GM23338 (cell line): ENCODE data around the gene GATA5. TPM values are rescaled to one million over a fixed set of nuclear protein-coding genes. Genes with fewer than 3 reads are reported as not detected.

Experiments
- ATAC-seq: fragments of 200-7000 bp; cut with Tn5 transposase; 3 replicates; pipeline ENCODE4 v1.9.1; 2020
- DNase-seq: peaks from one replicate; pipeline ENCODE4 v3.0.0-alpha.2; 2015; ENCODE audit warnings: low spot score
- H2AFZ ChIP-seq: fragments of 200-600 bp; sonication (generic); 2 replicates; pipeline ENCODE4 v1.8.0; 2016; ENCODE audit warnings: antibody characterized with exemption, mild to moderate bottlenecking, moderate library complexity
- H3F3A ChIP-seq: fragments of 200-600 bp; sonication (generic); replicated peaks from 2 replicates; pipeline ENCODE4 v1.8.0; 2017; ENCODE audit warnings: antibody characterized with exemption, mixed run types, low read depth
- H3K27ac ChIP-seq: fragments of 200-600 bp; sonication (generic); 2 replicates; pipeline ENCODE4 v1.6.1; 2016; ENCODE audit warnings: low read depth
- H3K27me3 ChIP-seq: fragments of 200-600 bp; sonication (generic); 2 replicates; pipeline ENCODE4 v1.8.0; 2016; ENCODE audit warnings: mild to moderate bottlenecking, mixed run types, moderate library complexity; ENCODE audit not compliant: insufficient read depth
- H3K36me3 ChIP-seq: fragments of 200-600 bp; sonication (generic); 2 replicates; pipeline ENCODE4 v1.8.0; 2016; ENCODE audit warnings: mild to moderate bottlenecking; ENCODE audit not compliant: insufficient read depth
- H3K4me1 ChIP-seq: fragments of 200-600 bp; sonication (generic); 2 replicates; pipeline ENCODE4 v1.8.0; 2016; ENCODE audit warnings: mild to moderate bottlenecking, moderate library complexity; ENCODE audit not compliant: insufficient read depth
- H3K4me2 ChIP-seq: fragments of 200-600 bp; sonication (generic); 2 replicates; pipeline ENCODE4 v1.7.1; 2017; ENCODE audit warnings: mixed run types
- H3K4me3 ChIP-seq: fragments of 200-600 bp; sonication (generic); 2 replicates; pipeline ENCODE4 v1.6.1; 2016; ENCODE audit warnings: mixed run types
- H3K79me2 ChIP-seq: fragments of 200-600 bp; sonication (generic); replicated peaks from 2 replicates; pipeline ENCODE4 v1.8.0; 2017; ENCODE audit warnings: mild to moderate bottlenecking; ENCODE audit not compliant: insufficient read depth
- H3K9me2 ChIP-seq: fragments of 200-600 bp; sonication (generic); 2 replicates; pipeline ENCODE4 v1.8.0; 2017; ENCODE audit not compliant: insufficient read depth
- H4K20me1 ChIP-seq: fragments of 200-600 bp; sonication (generic); replicated peaks from 2 replicates; pipeline ENCODE4 v1.8.0; 2017; ENCODE audit warnings: mild to moderate bottlenecking; ENCODE audit not compliant: insufficient read depth
- H3K27ac Mint-ChIP-seq: 2 replicates; pipeline ENCODE4 v1.8.0; 2020; ENCODE audit warnings: inconsistent platforms, mild to moderate bottlenecking, moderate library complexity, mixed read lengths
- H3K27me3 Mint-ChIP-seq: 3 replicates; pipeline ENCODE4 v1.8.0; 2022; ENCODE audit warnings: low read depth, mild to moderate bottlenecking, moderate library complexity, mixed read lengths, inconsistent platforms; ENCODE audit not compliant: insufficient read depth, poor library complexity
- H3K36me3 Mint-ChIP-seq: 3 replicates; pipeline ENCODE4 v1.8.0; 2021; ENCODE audit warnings: low read depth, mild to moderate bottlenecking, inconsistent platforms, moderate library complexity, mixed read lengths
- H3K4me1 Mint-ChIP-seq: 3 replicates; pipeline ENCODE4 v1.8.0; 2020; ENCODE audit warnings: mild to moderate bottlenecking, inconsistent platforms, mixed read lengths
- H3K4me3 Mint-ChIP-seq: 3 replicates; pipeline ENCODE4 v1.8.0; 2021; ENCODE audit warnings: moderate library complexity, mild to moderate bottlenecking, inconsistent platforms, mixed read lengths
- H3K9me3 Mint-ChIP-seq: 3 replicates; pipeline ENCODE4 v1.8.0; 2020; ENCODE audit warnings: moderate library complexity, mild to moderate bottlenecking, inconsistent platforms, mixed read lengths
- CREB1 ChIP-seq: fragments of 250-450 bp; sonication (Bioruptor Pico); IDR thresholded peaks from 2 replicates; pipeline ENCODE4 v1.5.0; 2020; ENCODE audit warnings: low read depth, mild to moderate bottlenecking, moderate library complexity
- CTCF ChIP-seq, 2 experiments: fragments of 200-600 bp in 1 of 2; sonication (generic) in 1 of 2; conservative IDR thresholded peaks; 2 replicates each; pipeline versions ENCODE4 v1.5.1 to v1.6.1; 2016 to 2017; ENCODE audit warnings: antibody characterized with exemption in 2 of 2, low read depth in 2 of 2, mild to moderate bottlenecking in 2 of 2, moderate library complexity in 1 of 2
- ETS1 ChIP-seq: IDR thresholded peaks from 2 replicates; pipeline ENCODE4 v1.6.1; 2016; ENCODE audit warnings: antibody characterized with exemption
- EZH2 ChIP-seq: fragments of 200-600 bp; sonication (generic); IDR thresholded peaks from one replicate; pipeline ENCODE4 v1.8.0; 2017; ENCODE audit warnings: antibody characterized with exemption, mild to moderate bottlenecking, low read depth; ENCODE audit not compliant: unreplicated experiment
- EZH2phosphoT487 ChIP-seq: fragments of 200-600 bp; sonication (generic); IDR thresholded peaks from one replicate; pipeline ENCODE4 v1.8.1; 2018; ENCODE audit warnings: antibody characterized with exemption; ENCODE audit not compliant: unreplicated experiment
- JUNB ChIP-seq: IDR thresholded peaks from one replicate; pipeline ENCODE4 v1.6.1; 2016; ENCODE audit warnings: antibody characterized with exemption; ENCODE audit not compliant: unreplicated experiment
- NANOG ChIP-seq: IDR thresholded peaks from 2 replicates; pipeline ENCODE4 v1.6.1; 2016; ENCODE audit warnings: antibody characterized with exemption, borderline replicate concordance
- POLR2AphosphoS5 ChIP-seq: IDR thresholded peaks from 2 replicates; pipeline ENCODE4 v1.6.1; 2016; ENCODE audit warnings: antibody characterized with exemption, low read depth
- STAT1 ChIP-seq: IDR thresholded peaks from one replicate; pipeline ENCODE4 v1.6.1; 2016; ENCODE audit warnings: antibody characterized with exemption; ENCODE audit not compliant: unreplicated experiment
- ZNF114 ChIP-seq: fragments of 250-450 bp; sonication (Bioruptor Pico); IDR thresholded peaks from 2 replicates; pipeline ENCODE4 v1.5.0; 2020; ENCODE audit warnings: mild to moderate bottlenecking, moderate library complexity
- ZNF331 ChIP-seq: fragments of 250-450 bp; sonication (Bioruptor Pico); IDR thresholded peaks from 2 replicates; pipeline ENCODE4 v1.5.0; 2020; ENCODE audit warnings: low read depth, mild to moderate bottlenecking, moderate library complexity
- ZNF462 ChIP-seq: fragments of 250-450 bp; sonication (Bioruptor Pico); IDR thresholded peaks from 2 replicates; pipeline ENCODE4 v1.5.0; 2020; ENCODE audit warnings: mild to moderate bottlenecking, moderate library complexity
- polyA plus RNA-seq: library from polyadenylated mRNA; unstranded; fragments of >200 nt; fragmentation: Nextera tagmentation; extraction: Ambion mirVana; gene quantifications from 2 replicates; pipeline ENCODE4 v1.2.1, GENCODE V29; 2016
- total RNA-seq: library from RNA; depleted of rRNA; stranded (reverse); fragments of >200 nt; shearing (Covaris generic); gene quantifications from 2 replicates; pipeline ENCODE4 v1.2.3, GENCODE V29; 2014
- TF ChIP-seq, protein P1 (sequence below): IDR thresholded peaks from one replicate; pipeline ENCODE4 v1.6.1; 2018; ENCODE audit warnings: antibody characterized with exemption; ENCODE audit not compliant: unreplicated experiment

GATA5 gene
- total and polyA plus RNA-seq, 2 experiments from 2014 or later = 0.60 to 0.73 TPM

GRCh38 chr20:62517901-62518610, 42.3 kb upstream of the GATA5 start:
- Mint-ChIP-seq H3K27me3 (peaks cover 13% of the 10 kb centered on the region), H3K36me3 (no peaks in the 10 kb centered on the region), H3K4me1 (peaks cover 2% of the 10 kb centered on the region; the same call in 2 of the 3 replicates), H3K4me3 (no peak overlapping the region), H3K9me3 (no peaks in the 10 kb centered on the region), H3K27ac (no peak overlapping the region)
- no peaks in the 10 kb centered on the region for H3K36me3 ChIP-seq
- no peaks in the 10 kb centered on the region for H3K9me2 ChIP-seq
- DNase-seq = no peak
- H3K27me3 ChIP-seq = no peaks in the 10 kb centered on the region
- no peak for TF ChIP-seq ZNF462 (CRISPR knock-in tag)
- TF ChIP-seq EZH2 = no peak
- TF ChIP-seq ZNF331 = no peak
- no peak for TF ChIP-seq EZH2phosphoT487
- TF ChIP-seq CTCF (conservative IDR thresholded peaks at IDR 0.05; ENCODE audit: low read depth in 2 of 2) = no peak
- TF ChIP-seq ZNF114 (CRISPR knock-in tag) = no peak
- TF ChIP-seq NANOG = no peak
- no peak for TF ChIP-seq STAT1
- TF ChIP-seq, protein P1, sequence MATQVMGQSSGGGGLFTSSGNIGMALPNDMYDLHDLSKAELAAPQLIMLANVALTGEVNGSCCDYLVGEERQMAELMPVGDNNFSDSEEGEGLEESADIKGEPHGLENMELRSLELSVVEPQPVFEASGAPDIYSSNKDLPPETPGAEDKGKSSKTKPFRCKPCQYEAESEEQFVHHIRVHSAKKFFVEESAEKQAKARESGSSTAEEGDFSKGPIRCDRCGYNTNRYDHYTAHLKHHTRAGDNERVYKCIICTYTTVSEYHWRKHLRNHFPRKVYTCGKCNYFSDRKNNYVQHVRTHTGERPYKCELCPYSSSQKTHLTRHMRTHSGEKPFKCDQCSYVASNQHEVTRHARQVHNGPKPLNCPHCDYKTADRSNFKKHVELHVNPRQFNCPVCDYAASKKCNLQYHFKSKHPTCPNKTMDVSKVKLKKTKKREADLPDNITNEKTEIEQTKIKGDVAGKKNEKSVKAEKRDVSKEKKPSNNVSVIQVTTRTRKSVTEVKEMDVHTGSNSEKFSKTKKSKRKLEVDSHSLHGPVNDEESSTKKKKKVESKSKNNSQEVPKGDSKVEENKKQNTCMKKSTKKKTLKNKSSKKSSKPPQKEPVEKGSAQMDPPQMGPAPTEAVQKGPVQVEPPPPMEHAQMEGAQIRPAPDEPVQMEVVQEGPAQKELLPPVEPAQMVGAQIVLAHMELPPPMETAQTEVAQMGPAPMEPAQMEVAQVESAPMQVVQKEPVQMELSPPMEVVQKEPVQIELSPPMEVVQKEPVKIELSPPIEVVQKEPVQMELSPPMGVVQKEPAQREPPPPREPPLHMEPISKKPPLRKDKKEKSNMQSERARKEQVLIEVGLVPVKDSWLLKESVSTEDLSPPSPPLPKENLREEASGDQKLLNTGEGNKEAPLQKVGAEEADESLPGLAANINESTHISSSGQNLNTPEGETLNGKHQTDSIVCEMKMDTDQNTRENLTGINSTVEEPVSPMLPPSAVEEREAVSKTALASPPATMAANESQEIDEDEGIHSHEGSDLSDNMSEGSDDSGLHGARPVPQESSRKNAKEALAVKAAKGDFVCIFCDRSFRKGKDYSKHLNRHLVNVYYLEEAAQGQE = no peak
- no peak for TF ChIP-seq CREB1 (CRISPR knock-in tag)
- no peak for TF ChIP-seq ETS1
- no peak for TF ChIP-seq JUNB
- TF ChIP-seq POLR2AphosphoS5 = no peak
- H3K27ac ChIP-seq = no peak overlapping the region
- no peak overlapping the region for H3K4me3 ChIP-seq
- no peaks in the 10 kb centered on the region for H3K79me2 ChIP-seq
- H3K4me1 ChIP-seq = no peaks in the 10 kb centered on the region
- no peaks in the 10 kb centered on the region for H3F3A ChIP-seq
- H2AFZ ChIP-seq = peak overlapping the region; percentile 23; the same call in 1 of the 2 replicates
- no peaks in the 10 kb centered on the region for H4K20me1 ChIP-seq
- H3K4me2 ChIP-seq = no peak overlapping the region
- ATAC-seq = no peak
